ENCODE measurements around the gene GRHPR. TPM values are rescaled to one million over a fixed set of nuclear protein-coding genes. Genes with fewer than 3 reads are reported as not detected.

Gene GRHPR
- total RNA-seq, 2 experiments from 2014 or later: 72.8 to 75.6 TPM

DNA sequence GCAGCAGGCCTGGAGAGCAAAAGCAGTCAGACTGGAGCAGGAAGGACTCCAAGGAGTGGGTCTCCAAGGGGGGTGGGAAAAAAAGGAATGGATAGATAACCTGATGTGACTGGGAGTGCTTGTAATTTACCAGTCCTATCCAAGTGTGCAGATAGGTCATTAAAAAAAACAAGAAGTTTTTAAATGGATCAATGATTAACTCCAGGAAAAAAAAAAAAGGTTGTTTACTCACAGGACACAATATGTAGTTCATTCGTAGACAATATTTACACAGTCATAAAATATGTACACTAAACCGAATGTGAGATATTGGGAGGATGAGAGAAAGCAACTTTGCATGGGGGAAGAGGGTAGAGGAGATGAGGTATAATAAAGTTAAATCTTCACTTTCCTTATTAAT, 22.4 kb downstream of the GRHPR start:
- H3K27me3 Mint-ChIP-seq (ENCODE audit: low read depth): no peaks in the 10 kb centered on the region
- H3K36me3 Mint-ChIP-seq (ENCODE audit: low read depth): peaks cover 13% of the 10 kb centered on the region
- no peak overlapping the region for H3K27ac Mint-ChIP-seq
- H3K4me3 Mint-ChIP-seq: no peak overlapping the region
- intact Hi-C loops (cut with micrococcal nuclease): no loop called here
- H3K4me1 Mint-ChIP-seq (ENCODE audit: low read depth): peaks cover 12% of the 10 kb centered on the region
- DNase-seq: no peak
- H3K9me3 Mint-ChIP-seq: no peaks in the 10 kb centered on the region
- CTCF ChIA-PET: interaction anchor here (0.7 kb wide), 1 partner anchor 13 kb away, joined by 4 read pairs; no protein-coding TSS in a partner anchor

DNA sequence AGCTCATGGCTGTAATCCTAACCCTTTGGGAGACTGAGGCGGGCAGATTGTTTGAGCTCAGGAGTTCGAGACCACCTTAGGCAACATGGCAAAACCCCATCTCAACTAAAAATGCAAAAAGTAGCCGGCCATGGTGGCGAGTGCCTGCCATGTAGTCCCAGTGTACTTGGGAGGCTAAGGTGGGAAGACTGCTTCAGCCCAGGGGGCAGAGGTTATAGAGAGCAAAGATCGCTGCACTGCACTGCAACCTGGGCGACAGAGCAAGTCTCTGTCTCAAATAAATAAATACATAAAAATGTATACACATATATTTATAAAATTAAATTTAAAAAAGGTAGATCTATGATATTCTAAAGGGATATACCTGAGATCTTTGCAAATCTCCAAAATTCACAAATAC, 23.3 kb downstream of the GRHPR start:
- Mint-ChIP-seq H3K4me1 (ENCODE audit: low read depth) (peaks cover 12% of the 10 kb centered on the region), H3K27ac (no peak overlapping the region), H3K36me3 (ENCODE audit: low read depth) (peaks cover 16% of the 10 kb centered on the region), H3K9me3 (no peaks in the 10 kb centered on the region), H3K27me3 (ENCODE audit: low read depth) (no peaks in the 10 kb centered on the region), H3K4me3 (no peak overlapping the region)
- CTCF ChIA-PET: interaction anchor here (1.6 kb wide), 1 partner anchor 32 kb away, joined by 3 read pairs; no protein-coding TSS in a partner anchor
- DNase-seq: no peak
- intact Hi-C loops (cut with micrococcal nuclease): no loop called here

DNA sequence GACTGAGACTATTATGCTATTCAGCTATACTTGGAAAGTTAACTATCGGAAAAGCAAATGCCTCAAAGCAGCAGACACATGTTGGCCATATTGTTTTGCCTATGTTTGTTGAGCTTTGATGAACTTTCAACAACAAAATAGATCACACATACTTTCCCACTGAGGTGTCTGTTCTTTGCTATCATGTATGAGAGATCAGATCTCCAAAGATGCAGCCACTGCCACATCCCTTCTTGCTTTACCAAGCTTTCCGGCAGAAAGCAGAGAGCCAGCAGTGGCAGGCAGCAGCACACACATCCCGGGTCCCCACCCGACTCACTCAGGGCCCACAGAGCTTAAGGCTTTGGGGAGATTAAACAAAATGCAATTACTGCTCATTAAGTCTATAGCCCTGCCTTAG, 23.9 kb downstream of the GRHPR start:
- no peaks in the 10 kb centered on the region for H3K9me3 Mint-ChIP-seq
- no peaks in the 10 kb centered on the region for H3K27me3 Mint-ChIP-seq (ENCODE audit: low read depth)
- intact Hi-C loops (cut with micrococcal nuclease): no loop called here
- peaks cover 16% of the 10 kb centered on the region for H3K4me1 Mint-ChIP-seq (ENCODE audit: low read depth)
- H3K4me3 Mint-ChIP-seq: no peak overlapping the region
- H3K36me3 Mint-ChIP-seq (ENCODE audit: low read depth): peaks cover 15% of the 10 kb centered on the region
- CTCF ChIA-PET: interaction anchor here (1.6 kb wide), 1 partner anchor 32 kb away, joined by 3 read pairs; no protein-coding TSS in a partner anchor
- DNase-seq: no peak
- no peak overlapping the region for H3K27ac Mint-ChIP-seq

DNA sequence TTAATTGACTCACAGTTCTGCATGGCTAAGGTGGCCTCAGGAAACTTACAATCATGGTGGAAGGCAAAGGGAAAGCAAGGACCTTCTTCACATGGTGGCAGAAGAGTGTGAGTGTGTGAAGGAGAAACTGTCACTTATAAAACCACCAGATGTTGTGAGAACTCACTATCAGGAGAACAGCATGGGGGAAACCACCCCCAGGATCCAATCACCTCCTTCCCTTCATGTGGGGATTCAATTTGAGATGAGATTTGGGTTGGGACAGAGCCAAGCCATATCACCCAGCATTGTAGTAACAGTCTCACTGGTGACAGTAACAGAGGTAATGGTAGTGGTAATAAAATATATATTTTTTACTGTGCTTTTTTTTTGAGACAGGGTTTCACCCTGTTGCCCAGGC, 24.6 kb downstream of the GRHPR start:
- Mint-ChIP-seq H3K27me3 (ENCODE audit: low read depth) (no peaks in the 10 kb centered on the region), H3K9me3 (no peaks in the 10 kb centered on the region), H3K4me1 (ENCODE audit: low read depth) (peaks cover 20% of the 10 kb centered on the region), H3K4me3 (no peak overlapping the region), H3K36me3 (ENCODE audit: low read depth) (peaks cover 13% of the 10 kb centered on the region), H3K27ac (no peak overlapping the region)
- CTCF ChIA-PET: no interaction called here
- intact Hi-C loops (cut with micrococcal nuclease): no loop called here
- DNase-seq: no peak

DNA sequence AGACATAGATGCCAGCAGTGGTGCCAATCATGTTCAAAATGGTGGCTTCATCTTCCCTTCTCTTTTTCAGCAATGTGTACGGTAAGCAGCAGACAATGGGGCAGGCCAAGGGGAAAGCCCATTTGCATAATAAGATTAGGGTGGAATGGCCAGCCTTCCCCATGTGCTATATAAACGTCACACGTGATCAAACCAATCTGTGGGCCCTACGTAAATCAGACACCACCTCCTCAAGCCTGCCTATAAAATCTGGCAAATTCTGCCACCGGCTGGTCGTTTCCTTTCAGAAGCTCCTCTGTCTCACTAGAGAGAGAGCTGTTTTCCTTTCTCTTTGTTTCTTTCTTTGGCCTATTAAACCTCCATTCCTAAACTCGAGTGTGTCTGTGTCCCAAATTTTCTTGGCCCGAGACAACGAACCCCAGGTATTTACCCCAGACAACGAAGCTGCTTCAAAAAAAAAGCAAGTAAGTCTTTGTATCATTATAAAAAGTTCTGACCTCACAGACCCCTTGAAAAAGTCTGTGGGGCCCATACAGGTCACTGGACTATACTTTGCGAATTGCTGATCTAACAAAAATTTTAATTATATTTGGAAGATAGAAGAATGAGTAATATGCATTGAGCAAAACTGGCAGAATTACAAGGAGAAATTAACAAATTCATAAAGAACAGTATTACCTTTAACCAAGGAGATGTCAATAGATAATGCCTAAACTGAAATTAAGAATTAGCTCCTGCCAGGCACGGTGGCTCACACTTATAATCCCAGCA, 27.6 kb downstream of the GRHPR start:
- intact Hi-C loops (cut with micrococcal nuclease): no loop called here
- no peak overlapping the region for H3K4me3 Mint-ChIP-seq
- H3K27me3 Mint-ChIP-seq (ENCODE audit: low read depth): no peaks in the 10 kb centered on the region
- H3K4me1 Mint-ChIP-seq (ENCODE audit: low read depth): peaks cover 25% of the 10 kb centered on the region
- DNase-seq: no peak
- H3K27ac Mint-ChIP-seq: no peak overlapping the region
- peaks cover 11% of the 10 kb centered on the region for H3K36me3 Mint-ChIP-seq (ENCODE audit: low read depth)
- H3K9me3 Mint-ChIP-seq: no peaks in the 10 kb centered on the region
- CTCF ChIA-PET: interaction anchor here (0.6 to 2.0 kb wide), 2 partner anchors 35 to 1199 kb away, joined by 4 to 7 read pairs; no protein-coding TSS in a partner anchor

DNA sequence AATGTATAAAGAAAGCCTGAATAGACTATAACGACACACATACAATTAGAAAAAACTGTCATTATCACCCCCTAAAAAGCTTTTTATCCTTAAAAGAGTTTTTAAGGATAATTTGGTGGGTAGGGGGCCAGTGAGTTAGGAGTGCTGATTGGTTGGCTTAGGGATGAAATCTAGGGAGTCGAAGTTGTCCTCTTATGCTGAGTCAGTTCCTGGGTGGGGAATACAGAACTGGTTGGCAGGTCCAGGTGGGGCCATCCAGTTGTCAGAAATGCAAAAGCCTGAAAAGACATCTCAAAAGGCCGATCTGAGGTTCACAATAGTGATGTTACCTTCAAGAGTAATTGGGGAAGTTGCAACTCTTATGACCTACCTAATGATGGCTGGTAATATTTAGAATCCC, 29.1 kb downstream of the GRHPR start:
- Mint-ChIP-seq H3K9me3 (no peaks in the 10 kb centered on the region), H3K4me3 (no peak overlapping the region), H3K4me1 (ENCODE audit: low read depth) (peaks cover 37% of the 10 kb centered on the region), H3K36me3 (ENCODE audit: low read depth) (peaks cover 15% of the 10 kb centered on the region), H3K27ac (no peak overlapping the region), H3K27me3 (ENCODE audit: low read depth) (no peaks in the 10 kb centered on the region)
- CTCF ChIA-PET: no interaction called here
- intact Hi-C loops (cut with micrococcal nuclease): no loop called here
- no peak for DNase-seq

DNA sequence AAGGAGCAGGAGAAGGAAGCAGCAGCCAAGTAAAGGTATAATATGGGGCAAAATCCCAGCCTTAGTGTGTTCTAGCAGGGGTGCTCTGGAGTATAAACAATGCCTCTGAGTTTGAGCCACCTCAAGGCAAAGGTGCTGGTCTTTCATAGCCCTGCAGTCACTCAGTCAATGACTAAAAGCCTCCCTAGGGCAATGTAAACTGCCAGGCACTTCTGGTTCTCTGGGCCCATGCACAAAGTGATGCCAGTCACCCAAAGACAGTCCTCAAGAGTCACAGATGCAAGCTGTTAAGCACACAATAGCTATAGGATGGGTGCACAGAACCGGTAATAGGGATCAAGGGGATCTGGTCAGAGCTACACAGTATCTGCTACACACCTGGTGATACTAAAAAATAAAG, 30.1 kb downstream of the GRHPR start:
- Mint-ChIP-seq H3K9me3 (no peaks in the 10 kb centered on the region), H3K27me3 (ENCODE audit: low read depth) (no peaks in the 10 kb centered on the region), H3K27ac (no peak overlapping the region), H3K4me1 (ENCODE audit: low read depth) (peaks cover 39% of the 10 kb centered on the region), H3K36me3 (ENCODE audit: low read depth) (peaks cover 15% of the 10 kb centered on the region), H3K4me3 (no peak overlapping the region)
- intact Hi-C loops (cut with micrococcal nuclease): no loop called here
- no peak for DNase-seq
- CTCF ChIA-PET: no interaction called here

DNA sequence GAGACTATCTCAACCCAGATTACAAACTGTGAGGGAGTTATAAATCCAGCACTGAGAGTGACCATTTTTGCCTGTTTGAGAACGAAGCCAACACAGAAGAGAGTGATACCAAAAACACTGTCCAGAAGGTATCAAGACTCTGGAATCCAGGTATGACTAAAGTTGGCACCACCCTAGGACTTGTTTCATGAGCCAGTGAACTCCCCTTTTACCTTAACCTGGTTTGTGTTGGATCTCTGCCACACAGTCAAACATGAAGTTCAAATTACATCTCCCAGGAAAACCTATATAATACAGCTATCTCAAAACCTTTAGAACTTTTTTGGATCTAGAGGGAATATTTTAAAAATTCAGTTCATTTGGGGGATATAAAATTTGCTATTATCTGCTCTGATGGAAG, 31.3 kb downstream of the GRHPR start:
- H3K27ac Mint-ChIP-seq: no peak overlapping the region
- no peak overlapping the region for H3K4me3 Mint-ChIP-seq
- intact Hi-C loops (cut with micrococcal nuclease): no loop called here
- CTCF ChIA-PET: no interaction called here
- no peaks in the 10 kb centered on the region for H3K9me3 Mint-ChIP-seq
- no peak for DNase-seq
- peaks cover 46% of the 10 kb centered on the region for H3K4me1 Mint-ChIP-seq (ENCODE audit: low read depth)
- H3K27me3 Mint-ChIP-seq (ENCODE audit: low read depth): no peaks in the 10 kb centered on the region
- peaks cover 13% of the 10 kb centered on the region for H3K36me3 Mint-ChIP-seq (ENCODE audit: low read depth)

DNA sequence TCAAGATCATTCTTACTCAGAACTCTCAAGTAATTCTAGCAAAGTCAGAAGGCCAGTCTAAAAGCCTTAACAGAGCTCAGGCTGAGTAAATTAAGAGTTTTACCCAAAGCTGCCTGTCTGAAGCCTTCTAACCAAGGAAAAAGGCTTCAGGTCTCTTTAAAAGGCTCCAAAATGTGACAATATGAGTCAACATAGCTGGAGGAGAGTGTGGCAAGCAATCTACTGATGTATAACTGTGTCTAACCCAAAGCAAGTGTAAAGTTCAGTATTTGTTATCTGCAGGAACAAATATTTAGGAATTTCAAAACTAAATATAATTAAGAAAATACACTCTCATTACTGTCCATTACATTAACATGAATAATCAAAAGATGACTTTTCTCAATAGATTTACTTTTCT, 31.7 kb downstream of the GRHPR start:
- Mint-ChIP-seq H3K9me3 (no peaks in the 10 kb centered on the region), H3K27me3 (ENCODE audit: low read depth) (no peaks in the 10 kb centered on the region), H3K4me1 (ENCODE audit: low read depth) (peaks cover 47% of the 10 kb centered on the region), H3K4me3 (no peak overlapping the region), H3K27ac (no peak overlapping the region), H3K36me3 (ENCODE audit: low read depth) (peaks cover 13% of the 10 kb centered on the region)
- CTCF ChIA-PET: no interaction called here
- DNase-seq: no peak
- intact Hi-C loops (cut with micrococcal nuclease): no loop called here

DNA sequence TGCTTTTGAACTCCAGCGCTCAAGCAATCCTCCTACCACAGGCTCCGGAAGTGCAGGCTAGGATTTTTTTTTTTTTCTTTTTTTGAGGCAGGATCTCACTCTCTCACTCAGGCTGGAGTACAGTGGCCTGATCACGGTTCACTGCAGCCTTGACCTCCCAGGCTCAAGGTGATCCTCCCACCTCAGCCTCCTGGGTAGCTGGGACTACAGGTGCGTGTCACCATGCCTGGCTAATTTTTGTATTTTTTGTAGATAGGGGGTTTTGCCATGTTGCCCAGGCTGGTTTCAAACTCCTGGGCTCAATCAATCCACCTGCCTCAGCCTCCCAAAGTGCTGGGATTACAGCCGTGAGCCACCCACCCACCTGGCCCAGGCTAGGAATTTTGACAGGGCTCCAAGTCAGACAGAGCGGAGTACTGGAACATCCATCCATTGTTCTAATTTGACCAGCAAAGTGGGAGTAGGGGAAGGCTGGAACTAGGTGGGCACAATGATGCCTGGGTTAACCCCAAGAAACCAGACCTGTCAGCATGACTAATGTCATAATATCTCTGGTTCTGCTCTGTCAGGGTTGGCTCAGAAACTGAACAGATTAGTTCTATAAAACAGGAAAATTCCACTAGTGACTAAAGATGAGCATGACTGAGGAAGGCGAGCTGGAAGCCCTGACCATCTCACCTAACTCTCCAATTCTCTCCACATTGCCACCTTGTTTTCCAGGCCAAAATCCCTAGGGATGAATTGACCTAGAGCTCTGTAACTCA, 33.6 kb downstream of the GRHPR start:
- no peaks in the 10 kb centered on the region for H3K27me3 Mint-ChIP-seq (ENCODE audit: low read depth)
- no peak for DNase-seq
- peaks cover 50% of the 10 kb centered on the region for H3K4me1 Mint-ChIP-seq (ENCODE audit: low read depth)
- H3K36me3 Mint-ChIP-seq (ENCODE audit: low read depth): peaks cover 6% of the 10 kb centered on the region
- intact Hi-C loops (cut with micrococcal nuclease): no loop called here
- CTCF ChIA-PET: no interaction called here
- H3K9me3 Mint-ChIP-seq: no peaks in the 10 kb centered on the region
- H3K4me3 Mint-ChIP-seq: no peak overlapping the region
- no peak overlapping the region for H3K27ac Mint-ChIP-seq

DNA sequence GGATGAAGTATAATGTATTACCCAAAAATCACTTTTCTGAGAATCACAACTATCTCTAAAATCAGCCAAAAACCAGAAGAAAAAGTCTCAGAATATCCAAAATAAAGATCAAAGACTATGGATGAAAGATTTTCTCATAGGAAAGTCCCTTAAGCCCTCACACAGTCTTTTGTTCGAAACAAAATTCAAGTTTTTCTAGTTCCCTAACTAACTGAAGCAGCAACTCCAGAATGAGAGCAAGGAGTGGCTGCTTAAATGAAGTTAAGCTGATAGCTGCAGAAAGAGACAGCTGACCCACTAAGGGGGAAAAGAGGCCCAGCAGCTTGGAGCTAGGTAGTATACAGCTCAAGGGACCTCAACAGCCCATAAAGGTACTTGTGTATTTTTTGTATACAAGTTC, 34.3 kb downstream of the GRHPR start:
- H3K36me3 Mint-ChIP-seq (ENCODE audit: low read depth): peaks cover 3% of the 10 kb centered on the region
- no peaks in the 10 kb centered on the region for H3K27me3 Mint-ChIP-seq (ENCODE audit: low read depth)
- no peak overlapping the region for H3K27ac Mint-ChIP-seq
- intact Hi-C loops (cut with micrococcal nuclease): no loop called here
- DNase-seq: no peak
- H3K4me1 Mint-ChIP-seq (ENCODE audit: low read depth): peaks cover 47% of the 10 kb centered on the region
- no peaks in the 10 kb centered on the region for H3K9me3 Mint-ChIP-seq
- H3K4me3 Mint-ChIP-seq: no peak overlapping the region
- CTCF ChIA-PET: no interaction called here

DNA sequence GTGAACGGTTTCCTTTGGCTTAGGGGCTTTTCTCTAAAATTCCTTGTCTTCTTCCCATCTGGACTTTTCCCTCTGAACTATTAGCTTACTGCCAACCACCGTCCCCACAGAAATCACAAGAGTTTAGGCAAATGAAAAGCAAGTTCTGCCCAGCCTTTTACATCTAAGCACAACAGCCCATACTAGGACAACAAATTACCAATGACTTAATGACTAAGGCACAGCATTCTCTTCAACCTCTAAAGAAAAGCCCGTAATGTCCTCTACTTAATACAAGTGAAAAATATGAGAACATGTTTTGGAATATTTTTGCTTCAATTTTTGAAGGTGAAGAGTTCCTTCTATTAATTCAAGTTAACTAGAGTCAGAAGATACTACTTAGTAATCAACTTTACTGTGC, 41.5 kb downstream of the GRHPR start:
- Mint-ChIP-seq H3K4me3 (peak overlapping the region; percentile 93), H3K4me1 (ENCODE audit: low read depth) (peaks cover 31% of the 10 kb centered on the region), H3K9me3 (no peaks in the 10 kb centered on the region), H3K27ac (no peak overlapping the region), H3K36me3 (ENCODE audit: low read depth) (peaks cover 8% of the 10 kb centered on the region), H3K27me3 (ENCODE audit: low read depth) (no peaks in the 10 kb centered on the region)
- intact Hi-C loops (cut with micrococcal nuclease): loop anchor here (2.0 kb wide), 2 partner anchors 163 to 385 kb away; no protein-coding TSS in a partner anchor
- CTCF ChIA-PET: interaction anchor here (0.7 to 0.9 kb wide), 2 partner anchors 22 to 23 kb away, joined by 3 read pairs; no protein-coding TSS in a partner anchor
- DNase-seq: no peak

All from activated naive CD4-positive, alpha-beta T cell treated with anti-CD3 and anti-CD28 coated beads for 36 hours (primary cell).